NCI-H345 treated with DMSO at 0.1 percent for 48 hours (cell line): Measurements from ENCODE around the gene CCL4.

Experiments
- DNase-seq: peaks from one replicate; lab custom pipeline; 2025; ENCODE audit not compliant: unreplicated experiment; lab: John Stamatoyannopoulos, UW

Gene CCL4

DNA sequence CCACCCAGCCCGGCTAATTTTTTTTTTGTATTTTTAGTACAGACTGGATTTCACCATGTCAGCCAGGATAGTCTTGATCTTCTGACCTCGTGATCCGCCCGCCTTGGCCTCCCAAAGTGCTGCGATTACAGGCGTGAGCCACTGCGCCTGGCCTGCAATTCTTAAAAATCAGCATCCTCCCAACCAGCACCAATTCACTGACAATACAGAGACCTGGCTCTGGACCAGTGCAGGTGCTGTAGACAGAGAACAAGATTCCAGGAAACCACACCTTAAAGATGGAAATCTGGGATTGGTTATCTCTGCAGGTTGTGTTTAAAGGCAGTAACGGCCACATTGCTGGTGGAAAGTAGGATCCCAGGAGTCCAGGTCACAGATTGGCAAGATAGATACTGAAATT, 39.2 kb downstream of the CCL4 start:
- DNase-seq = no peak

DNA sequence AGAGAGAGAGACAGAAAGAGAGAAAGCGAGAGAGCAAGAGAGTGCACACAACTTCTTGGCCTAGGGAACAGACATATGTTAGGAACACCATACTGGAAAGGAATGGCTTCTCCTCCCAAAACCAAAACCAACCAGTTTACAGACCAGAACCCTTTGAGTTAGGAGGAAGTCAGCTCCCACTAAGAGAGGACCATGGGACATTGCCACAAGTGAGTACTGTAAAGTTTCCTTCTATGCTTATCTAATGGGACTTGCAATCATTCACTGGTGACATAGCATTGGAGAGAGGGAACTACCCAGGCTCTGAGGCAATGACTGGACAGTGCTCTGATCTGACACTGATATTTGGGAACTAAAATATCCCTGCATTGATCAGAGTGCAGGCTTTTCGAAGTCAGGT, 40.4 kb downstream of the CCL4 start:
- DNase-seq = no peak

DNA sequence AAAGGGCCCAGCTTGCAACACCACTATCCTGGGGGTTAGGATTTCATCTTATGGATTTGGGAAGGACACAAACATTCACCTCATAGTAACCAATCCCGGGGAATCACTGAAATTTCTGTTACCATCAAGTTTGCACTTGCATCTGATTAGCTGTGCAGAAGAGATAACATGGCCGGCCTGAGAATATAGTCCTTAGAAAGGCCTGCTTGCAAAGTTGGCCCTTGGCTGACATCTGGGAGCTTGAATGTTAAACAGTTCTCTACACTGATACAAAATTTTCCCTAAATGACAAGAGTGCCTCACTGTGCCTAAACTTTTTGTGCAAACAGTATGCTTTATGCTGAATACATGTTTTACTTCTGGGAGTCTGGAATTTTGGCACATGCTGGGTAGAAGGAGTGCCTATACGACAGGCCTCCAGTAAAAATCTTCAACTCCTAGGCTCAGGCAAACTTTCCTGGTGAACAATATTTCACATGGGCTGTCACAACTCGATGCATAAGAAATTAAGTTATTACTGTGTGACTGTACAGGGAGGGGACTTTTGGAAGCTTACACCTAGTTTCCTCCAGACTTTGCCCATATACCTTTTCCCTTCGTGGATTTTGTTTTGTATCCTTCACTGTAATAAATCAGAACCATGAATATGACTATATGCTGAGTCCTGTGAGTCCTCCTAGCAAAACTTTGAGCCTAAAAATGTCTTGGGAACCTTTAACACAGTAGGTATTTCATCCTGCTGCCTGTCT, 41.5 kb downstream of the CCL4 start:
- DNase-seq = no peak

DNA sequence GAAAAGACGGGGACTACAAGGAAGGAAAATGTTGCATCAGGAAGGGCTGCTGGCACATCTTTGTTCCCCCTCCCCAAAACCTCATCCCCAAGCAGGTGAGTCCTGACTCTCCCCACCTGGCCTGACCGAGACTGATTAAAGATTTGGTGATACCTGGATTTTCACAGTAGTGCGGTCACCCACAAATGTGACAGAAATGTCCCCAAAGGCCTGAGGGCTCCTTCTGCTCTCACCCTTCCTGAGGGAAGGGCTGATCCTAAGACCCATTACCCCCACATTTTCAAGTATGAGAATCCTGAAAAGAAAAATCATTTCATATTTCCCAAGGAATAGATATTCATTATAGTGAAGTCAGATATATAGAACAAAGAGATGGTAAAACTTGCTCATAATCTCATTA, 44.0 kb downstream of the CCL4 start:
- no peak for DNase-seq

DNA sequence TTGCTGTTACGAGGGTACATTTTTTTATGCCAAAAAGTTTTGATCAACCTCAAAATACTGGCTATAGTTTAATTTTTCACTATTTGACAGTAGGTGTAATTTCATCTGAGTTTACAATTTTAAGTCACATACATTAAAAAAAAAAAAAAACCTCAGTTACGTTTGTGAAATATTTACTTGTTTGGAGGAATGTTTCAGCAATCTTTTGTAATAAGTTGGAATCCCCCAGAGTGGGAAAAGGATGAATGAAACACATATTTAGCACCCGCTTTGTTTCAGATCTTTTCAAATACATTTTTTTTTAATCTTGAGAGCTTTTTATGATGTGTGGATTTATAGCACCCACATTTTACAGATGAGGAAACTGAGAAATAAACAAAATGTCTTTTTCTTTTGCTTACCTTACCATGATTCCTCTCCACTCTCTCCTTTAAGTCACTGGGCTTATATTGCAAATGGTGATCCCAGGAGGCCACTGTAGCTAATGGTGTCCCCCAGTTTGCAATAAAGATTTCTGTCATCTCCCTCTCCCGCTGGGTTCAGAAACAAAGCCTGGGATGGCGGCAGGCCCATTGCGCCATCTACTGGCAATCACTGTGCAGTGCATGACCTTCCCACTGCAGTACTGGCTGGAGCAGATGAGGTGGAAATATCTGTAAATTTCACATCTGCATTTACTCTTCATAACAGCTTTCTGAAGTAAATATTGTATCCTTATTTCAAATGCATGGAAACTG, 45.1 kb downstream of the CCL4 start:
- DNase-seq = peak; percentile 47

DNA sequence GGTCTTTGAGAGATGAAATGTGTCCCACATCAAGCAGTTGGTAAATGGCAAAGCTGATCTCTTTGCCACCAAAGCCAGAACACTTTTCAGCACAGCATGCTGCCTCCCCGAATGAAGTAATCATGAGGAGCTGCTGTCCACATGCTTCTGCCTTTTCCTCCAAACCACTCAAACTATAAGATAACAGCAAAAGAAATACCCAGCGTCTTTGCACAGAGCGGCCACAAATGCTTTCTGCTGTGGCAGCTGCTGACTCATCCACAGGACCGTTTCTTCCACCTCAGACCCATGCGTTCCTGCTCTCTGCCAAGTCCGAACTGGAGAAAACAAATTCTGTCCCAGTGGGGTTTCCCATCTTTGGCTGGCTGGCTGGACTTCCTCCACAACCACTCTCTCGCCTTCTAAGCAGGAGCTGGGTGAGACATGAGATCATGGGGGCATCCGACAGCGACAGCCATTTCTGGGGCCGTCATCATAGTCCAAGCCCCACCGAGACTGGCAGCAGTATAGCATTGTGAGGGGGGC, 45.7 kb downstream of the CCL4 start:
- no peak for DNase-seq

DNA sequence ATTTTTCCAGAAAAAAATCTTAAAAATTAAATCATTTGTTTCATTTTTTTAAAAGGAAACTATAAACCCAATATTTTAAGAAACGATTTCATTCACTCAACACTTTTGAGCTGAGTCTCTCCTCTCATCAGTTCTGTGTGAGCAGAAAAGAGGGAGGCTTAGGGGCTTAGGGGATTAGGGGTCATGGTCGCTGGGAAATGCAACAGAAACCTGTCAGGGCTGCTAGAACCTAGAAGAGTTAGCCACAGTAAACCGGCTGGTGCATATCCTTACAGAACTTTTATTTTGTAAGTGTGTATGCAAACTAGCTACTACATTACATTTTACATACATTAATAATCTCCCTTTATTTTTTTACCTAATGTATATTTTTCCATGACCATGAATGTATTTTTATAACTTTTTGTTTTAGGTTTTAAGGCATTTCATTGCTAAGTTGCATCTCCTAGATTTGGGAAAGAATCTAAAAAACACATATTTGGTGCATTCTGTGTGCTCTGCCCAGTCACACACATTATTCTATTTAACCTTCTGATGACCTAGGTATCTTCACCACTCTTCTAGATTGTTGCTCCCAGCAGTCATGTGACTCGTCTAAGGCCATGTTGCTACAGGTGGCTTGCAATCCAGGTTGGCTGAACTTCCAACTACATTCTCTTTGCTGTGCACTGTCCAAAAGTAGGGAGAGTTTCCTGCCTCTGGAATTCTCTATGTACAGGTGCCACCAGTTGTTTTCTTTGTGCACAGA, 48.4 kb downstream of the CCL4 start:
- DNase-seq = no peak

DNA sequence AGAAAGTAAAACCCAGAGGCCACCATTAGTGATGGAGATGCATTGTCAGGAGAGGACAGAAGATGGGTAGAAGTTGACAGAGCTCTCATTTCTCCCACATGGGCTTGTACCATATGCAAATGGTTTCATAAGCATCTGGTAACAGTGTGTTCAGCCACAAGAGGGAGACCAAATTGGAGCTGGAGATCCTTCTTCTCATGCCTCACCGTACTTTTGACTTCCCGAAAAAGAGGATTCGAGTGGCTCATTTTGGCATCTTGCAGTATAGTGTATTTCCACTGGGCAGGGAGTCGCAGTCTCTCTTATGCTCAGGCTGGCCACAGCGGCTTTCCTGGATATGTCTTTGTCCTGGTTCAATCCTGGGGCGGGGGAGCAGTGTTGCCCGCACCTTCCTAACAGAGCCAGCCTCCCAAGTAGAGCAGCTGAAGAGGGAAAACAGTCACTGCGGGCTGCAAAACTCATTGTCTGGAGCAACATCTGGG, 49.1 kb downstream of the CCL4 start:
- no peak for DNase-seq

DNA sequence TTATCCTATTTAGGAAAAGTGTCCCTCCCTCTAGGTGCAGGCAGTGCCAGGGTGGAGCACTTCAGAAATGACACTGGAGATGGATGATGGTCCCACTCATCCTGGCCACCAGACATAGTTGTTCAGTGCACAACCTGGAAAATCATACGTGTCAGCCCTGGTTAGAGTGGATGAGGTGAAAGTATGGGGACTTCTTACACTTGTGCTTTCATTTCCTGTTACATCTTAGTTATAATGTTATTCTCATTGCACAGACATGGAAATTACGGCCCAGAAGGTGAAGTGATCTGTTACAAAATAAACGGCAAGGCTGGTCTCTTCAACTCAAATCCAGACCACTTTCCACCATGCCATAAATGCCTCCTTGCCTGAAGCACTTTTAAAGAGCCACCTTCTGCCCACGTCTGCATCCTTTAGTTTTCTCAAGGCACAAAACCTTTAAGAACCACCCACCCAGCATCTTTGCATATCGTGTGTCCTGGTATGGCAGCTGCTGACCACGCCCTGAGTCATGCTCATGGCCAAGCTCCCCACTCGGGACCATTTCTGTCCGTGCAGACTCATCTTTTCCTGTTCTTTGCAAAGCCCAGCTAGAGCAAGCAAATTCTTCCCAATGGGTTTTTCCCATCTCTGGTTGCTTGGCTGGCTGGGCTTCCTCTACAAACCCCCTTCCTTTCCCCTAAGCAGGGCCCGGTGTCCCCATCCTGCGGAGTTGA, 50.4 kb downstream of the CCL4 start:
- no peak for DNase-seq
